Activated CD8-positive, alpha-beta memory T cell treated with anti-CD3 and anti-CD28 coated beads, Interleukin-2, amount 50 U/mL, for 4 hours (primary cell): ENCODE data around the gene MUC15.
"Not testable (repeated sequence)": the region's sequence is repeated elsewhere in the genome, so short reads cannot be mapped to it uniquely, and the experiment has no call there.

Experiments used
- DNase-seq: peaks from one replicate; pipeline ENCODE4 v3.0.0-alpha.2; 2020

Gene MUC15, protein sequence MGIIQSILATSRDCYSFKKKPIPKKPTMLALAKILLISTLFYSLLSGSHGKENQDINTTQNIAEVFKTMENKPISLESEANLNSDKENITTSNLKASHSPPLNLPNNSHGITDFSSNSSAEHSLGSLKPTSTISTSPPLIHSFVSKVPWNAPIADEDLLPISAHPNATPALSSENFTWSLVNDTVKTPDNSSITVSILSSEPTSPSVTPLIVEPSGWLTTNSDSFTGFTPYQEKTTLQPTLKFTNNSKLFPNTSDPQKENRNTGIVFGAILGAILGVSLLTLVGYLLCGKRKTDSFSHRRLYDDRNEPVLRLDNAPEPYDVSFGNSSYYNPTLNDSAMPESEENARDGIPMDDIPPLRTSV

DNA sequence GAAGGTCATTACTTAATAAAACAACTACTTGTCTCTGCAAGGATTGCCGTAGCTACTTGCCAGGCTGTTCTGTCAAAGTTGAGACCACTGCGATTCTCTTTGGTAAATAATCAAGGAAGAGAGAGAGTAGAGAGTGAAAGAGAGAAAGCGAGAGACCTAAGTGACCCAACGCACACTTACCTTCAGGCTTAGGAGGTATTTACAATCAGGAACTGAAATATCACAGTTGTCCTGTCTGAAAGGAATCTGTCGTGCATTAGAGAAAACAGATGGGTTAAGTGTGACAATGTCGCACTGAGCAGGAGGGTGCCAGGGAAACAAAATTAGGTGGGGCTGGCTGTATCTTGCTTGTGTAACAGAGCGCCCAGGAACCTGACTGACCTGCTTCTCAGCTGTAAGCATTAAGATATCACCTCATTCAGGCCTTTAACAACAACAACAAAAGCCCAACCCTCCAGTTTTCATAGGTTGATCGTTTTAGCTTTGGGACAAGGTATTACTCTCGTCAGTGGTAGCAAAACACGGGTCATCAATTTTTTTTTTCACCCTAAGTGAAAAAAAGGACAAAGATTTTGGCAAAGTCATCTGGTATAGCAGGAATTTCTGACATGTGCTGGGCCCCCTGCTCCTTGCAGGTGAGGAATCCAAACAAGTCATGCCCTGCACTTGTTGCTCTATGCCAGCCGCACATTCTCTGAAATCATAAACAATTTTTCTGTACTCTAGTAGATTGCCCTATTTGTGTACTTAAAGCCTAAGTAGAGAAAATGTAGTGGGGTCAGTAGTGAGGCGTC is at the start of gene MUC15:
MUC15 (minus strand) TSS at position 403 of the 794 bp plus-strand sequence. CDS start 5,169 bp downstream, outside the sequence.
- DNase-seq, result no peak

DNA sequence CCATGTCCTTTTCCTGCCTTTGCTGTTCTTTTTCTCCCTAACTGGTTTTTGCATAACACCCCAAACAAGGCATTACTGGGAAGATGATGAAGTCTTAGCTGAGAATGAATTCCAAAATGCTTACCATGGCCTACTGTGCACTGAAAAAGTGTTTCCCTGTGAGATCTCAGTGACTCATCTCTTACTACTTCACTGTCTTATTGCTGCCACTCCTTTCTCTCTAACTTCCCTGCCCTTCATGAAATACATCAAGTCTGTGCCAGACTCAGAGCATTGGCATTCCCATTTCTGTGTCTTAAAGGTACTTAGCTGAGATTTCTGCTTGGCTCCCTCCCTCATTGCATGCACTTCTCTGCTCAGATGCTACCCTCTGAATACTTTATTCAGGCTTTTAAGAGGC is 49.1 kb upstream of the MUC15 start:
- no peak for DNase-seq

DNA sequence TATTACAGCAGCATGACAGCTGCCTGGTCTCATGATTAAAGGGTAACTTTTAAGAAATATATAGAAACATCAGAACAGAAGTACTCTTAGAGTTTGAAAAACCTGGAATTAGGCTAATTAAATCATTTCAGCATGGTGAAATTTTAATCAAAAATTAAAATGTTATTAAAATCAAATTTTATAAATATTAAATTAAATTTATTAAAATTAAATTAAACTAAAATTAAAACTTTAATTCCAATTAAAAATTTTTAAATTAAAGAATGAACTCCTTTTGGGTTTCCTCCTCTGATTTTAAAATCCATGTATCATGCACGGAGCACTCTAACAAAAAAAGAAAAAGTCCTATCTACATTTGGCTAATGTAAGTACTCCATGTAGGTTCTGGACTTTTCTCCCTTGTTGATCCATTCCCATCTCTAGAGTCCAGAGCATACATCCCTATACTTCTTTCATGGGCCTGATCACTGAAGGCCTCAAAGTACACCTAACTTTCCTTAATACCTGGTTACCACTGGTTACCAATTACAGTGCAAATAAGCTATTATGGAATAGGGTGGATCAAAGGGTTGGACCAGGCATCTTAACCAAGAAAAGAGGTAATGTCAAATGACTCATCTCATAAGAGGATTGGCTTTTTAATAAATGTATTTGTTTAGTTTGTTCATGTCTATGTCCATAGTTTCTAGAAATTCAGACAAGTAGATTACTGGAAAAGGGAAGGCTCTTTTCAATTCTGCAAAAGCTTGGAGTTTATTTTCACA is 48.4 kb upstream of the MUC15 start:
- no peak for DNase-seq

DNA sequence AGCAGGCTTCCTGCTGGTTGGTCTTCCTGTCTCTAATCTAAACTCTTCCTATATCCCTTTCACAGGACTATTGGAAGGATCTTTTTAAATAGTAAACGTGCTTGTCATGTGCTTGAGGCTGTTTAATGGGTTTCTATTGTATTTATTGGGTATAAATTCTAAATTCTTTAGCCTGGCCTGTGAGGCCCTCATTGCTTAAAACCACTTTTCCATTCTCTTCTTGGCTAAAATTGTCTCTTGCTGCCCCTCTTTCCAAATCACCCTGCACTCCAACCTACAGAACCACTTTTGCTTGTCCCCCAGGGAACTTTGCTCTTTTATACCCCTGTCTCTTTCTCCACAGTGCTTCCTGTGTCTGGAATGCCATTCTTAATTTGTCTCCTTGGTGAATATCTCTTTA is 46.4 kb upstream of the MUC15 start:
- no peak for DNase-seq

DNA sequence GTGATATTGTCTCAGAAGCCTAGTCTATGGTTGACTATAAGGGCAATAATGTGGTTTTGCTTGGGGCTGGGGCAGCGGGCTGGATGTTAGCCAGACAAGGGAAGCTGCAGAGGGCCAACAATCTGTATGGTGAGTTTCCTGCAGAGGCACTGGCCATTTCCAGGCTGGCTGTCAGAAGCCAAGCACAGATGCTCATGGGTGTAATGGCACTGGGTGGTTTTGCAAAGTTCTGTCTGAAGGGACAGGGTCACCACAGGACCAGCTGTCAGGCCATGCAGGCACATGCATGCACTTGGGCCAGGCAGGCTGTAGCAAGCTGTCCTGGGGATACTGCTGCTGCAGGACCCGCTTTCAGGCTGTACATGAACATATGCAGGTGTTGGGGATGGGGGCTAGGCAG is 41.7 kb upstream of the MUC15 start:
- no peak for DNase-seq

DNA sequence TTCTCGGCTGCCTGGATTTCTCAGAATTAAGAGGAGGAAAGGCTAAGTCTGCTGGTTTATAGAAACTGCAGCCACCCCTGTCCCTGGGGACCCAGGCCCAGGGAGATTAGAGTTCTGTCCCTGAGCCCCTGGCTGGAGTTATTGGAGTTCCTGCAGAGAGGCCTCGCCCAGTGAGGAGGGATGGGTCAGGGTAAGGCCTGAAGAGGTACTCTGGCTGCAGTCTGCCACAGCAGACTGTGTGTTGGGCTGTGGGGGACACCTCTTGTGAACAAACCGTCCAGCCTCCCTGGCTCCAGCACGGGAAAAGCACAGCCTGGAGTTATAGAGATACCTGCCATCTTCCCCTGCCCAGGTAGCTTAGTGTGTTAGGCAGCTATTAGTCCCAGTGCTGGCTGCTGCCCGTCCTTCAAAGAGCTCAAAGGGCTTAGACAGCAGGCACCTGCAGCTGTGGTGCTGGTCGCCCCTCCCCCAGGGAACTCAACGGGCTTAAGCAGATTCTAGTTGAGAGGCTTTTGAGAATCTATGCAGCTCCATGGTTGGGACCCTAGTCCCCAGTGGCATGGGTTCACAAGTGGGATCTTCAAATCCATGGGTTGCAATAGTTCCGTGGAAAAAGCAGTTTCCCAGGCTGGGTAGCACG is 36.6 kb upstream of the MUC15 start:
- DNase-seq, result no peak

DNA sequence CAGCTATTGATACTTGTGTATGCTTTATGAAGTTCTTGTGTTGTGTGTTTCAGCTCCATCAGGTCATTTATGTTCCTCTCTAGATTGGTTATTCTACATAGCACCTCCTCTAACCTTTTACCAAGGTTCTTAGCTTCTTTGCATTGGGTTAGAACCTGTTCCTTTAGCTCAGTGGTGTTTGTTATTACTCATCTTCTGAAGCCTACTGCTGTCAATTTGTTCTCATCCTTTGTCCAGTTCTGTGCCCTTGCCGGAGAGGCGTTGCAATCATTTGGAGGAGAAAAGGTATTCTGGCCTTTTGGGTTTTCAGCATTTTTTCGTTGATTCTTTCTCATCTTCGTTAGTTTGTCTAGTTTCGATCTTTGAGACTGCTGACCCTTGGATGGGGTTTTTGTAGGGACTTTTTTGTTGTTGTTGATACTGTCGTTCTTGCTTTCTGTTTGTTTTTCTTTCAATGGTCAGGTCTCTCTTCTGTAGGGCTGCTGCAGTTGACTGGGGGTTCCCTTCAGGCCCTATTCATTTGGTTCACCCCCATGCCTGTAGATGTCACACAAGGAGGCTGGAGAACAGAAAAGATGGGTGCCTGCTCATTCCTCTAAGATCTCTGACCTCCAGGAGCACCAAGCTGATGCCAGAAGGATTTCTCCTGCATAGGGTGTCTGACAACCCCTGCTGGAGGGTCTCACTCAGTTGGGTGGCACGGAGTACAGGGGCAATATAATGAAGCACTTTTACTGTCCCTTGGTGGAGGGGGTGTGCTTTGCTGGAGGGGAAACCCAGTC is 35.9 kb upstream of the MUC15 start:
- no peak for DNase-seq

DNA sequence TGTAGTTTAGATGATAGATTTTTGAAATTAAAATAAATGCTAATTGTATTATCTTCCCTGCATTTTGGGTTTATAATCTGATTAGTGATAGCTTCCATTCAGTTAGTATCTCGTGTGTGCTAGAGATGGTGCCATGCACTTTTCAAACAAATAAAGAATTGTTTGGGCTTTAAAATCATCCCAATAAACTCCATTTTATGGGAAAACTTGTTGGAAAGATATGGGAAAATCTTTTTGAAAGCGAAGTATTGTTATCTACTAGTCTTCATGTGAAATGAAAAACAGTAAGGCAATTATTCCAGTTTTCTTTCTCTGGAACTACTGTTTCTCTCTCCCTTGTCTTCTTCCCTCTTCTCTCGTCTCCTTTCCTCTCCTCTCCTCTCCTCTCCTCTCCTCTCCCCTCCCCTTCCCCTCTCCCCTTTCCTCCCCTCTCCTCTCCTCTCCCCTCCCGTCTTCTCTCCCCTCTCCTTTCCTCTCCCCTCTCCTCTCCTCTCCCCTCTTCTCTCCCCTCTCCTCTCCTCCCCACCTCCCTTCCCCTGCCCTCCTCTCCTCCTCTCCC is 27.9 kb upstream of the MUC15 start:
- DNase-seq, result no peak

DNA sequence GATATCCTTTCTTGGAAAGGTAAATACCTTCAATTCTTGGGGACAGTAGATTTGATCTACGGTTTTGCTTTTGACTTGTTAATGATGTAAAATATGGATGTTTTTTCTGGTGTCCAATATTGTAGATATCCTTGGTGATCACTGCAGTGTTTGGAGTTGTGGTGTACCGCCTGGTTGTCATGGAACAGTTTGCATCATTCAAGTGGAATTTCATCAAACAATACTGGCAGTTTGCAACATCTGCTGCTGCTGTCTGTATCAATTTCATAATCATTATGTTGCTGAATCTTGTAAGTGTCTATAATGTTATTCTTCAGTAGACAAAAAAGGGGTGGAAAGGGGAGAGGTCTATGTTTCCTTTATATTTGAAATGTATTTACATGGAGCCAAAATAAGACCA is 27.4 kb upstream of the MUC15 start:
- DNase-seq, result no peak

DNA sequence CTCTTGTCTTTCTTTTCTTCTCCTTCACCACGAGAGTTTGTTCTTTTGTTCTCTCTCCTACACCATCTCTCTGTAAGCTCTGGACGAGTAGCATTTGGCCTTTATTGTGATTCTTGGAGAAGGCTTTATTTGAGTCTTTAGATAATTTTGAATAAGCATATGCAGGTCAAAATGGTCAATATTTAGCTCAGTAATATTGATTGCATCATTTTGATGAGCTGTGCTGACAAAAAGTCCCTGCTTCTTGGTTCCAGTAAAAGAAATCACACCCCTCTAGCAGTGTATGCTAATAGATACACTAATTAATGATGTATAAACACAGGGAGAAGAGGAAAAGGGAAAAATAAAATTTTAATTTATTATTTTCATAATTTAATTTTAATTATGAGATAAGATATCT is 25.8 kb upstream of the MUC15 start:
- no peak for DNase-seq

DNA sequence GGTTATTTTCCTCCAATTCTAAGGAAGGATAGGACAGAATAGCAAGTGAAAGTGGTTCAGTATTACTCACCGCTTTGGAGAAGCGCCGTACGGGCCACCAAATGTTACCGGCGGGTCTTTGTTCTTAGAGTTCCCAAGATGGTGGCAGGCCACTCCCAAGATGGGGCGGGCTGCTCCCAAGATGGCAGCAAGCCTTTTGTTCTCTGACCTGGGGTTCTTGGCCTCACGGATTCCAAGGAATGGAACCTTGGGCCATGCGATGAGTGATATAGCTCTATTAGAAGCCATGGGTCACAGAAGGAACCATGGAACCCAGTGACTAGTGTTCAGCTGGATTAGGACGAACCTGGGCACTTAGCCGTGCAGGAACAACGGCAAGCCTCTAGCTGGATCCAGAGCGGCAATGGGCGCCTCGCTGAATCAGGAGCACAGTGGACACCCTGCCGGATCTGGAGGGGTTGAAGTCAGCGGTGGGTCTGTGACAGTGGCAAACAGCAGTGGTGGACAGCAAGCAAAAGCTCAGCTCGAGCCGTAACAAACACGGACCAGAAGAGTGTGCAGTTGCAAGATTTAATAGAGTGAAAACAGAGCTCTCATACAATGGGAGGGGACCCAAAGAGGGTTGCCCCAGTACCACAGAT is 25.1 kb upstream of the MUC15 start:
- not testable (repeated sequence) for DNase-seq

DNA sequence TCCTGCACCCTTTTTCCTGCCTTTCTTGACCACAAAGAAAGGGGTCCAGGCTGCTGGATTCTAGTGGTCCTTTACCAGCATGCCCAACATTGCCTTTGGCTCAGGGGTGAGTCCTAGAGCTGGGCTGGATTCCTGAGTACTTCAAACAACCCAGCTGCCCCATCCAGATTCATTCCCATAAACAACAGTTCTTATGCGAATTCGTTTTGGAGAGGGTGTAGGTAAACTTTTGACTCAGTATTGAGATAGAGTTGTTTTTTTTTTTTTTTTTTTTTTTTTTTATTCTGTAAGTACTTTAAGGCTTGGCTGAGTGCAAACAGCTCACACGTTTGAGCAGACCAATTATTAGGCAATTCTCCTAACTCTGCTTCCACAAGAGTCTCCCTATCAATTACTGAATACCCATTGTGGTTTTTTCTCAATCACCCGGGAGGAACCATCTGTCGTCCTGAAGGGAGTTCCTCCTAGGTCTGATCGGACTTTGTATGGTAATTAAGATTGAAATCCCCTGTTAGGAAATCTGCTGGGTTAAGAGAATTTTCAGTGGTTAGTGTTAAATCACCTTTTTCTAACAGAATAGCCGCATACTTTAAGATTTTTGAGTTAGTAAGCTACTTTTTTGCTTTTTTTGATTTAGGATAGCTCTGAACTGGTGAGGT is 23.3 kb upstream of the MUC15 start:
- not testable (repeated sequence) for DNase-seq

DNA sequence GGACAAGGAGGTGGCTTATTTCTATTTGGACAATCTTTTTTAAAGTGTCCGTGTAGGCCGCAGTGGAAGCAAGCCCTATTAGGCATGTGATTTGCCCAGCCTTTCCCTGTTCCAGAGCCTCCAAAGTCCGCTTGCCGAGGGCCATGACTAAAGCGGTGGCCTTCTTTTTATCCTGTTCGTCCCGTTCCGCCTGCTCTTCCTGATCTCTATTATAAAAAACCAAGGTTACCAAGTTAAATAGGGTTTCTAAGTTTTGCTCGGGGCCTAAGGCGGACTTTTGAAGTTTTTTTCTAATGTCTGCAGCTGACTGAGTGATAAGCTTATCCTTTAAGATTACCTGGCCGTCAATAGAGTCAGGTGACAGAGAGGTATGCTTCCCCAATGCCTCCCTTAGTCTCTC is 21.6 kb upstream of the MUC15 start:
- DNase-seq, result no peak

DNA sequence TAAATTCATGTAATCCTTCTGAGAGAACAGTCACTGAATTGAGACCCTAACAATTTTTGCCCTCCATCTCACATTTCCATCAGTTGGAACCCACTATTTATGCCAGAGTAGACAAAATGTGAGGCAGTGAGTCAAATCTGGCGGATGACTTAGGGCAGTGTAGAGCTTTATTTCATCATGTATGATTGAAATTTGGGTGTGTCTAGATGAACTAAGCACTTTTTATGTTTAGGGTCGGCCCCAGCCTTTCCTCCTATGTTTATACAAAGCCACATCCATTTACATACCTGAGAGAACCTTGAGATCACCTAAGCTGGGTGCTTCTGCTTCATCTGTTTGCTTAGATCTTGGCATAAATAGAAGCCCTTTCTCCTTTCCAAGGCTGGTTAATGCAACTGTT is 15.0 kb upstream of the MUC15 start:
- no peak for DNase-seq

DNA sequence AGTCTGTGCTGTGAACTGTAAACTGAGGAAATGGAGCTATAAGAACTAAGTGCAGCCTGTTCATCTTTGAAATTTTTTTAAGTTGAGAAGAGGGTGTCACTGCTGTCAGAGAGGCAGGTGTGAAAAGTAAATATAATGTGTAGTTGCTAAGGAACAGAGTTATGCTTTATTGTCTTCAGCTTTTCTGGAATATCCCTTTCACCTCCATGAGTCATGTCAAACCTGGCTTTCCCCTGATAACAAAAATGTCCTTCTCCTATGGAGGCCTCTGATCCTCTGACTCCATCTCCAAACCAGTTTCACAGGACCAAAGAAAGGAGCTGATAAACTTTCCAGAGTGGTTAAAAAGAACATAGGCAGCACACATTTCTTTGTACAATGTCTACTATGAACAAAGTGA is 12.8 kb upstream of the MUC15 start:
- no peak for DNase-seq

DNA sequence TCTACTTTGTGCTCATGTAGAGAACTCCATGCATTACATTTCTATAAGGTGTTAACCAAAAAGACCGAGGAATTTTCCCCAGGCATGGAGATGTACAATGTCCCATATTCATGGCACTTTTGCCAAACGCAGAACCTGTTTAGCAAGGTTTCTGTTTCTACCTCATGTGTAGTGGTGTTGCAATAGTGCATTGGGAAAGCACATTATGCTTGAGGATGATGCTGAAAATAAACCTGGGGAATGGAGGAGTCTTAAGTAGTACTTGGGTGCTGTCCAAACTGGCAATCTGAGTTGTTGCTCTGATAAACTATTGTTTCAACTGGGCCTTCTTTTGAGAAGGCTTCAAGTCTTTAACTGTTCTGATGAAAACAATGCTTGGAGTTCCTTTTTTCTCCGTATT is 11.5 kb upstream of the MUC15 start:
- no peak for DNase-seq

DNA sequence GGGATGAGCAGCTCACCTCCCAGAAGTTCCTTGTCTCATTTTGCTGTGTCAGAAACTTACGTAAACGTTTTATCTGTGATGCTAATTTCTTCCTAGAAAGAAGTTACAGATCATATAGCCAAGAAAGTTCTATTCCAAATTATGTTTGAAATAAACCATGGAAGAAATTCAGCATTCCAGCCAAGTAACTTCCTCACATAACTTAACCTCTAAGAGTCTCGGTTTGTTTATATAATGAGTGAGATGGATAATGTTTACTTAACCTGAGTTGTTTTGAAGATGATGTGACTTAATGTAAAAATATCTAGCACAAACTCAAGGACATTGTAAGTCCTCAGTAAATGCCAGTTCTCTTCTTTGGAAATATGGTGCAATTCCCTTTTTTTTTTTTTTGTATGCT is 8.9 kb upstream of the MUC15 start:
- DNase-seq, result no peak

DNA sequence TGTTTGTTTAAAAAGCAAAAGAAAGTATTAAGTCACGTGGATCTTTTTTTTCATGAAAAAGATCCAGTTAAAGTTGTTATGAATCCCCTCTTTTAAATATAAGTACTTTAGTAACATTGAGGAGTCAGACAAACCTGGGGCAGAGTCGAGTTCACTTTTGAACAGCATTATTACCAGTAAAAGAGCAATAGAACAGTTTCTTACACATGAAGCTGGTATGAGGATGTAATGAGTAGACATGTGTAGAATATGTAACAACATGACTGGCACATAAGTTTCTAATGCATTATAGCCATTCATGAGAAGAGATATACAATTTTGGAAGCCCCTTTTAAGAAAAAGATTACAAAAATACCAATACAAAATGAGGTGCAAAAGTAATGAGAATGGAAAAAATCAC is 7.6 kb upstream of the MUC15 start:
- DNase-seq, result no peak

DNA sequence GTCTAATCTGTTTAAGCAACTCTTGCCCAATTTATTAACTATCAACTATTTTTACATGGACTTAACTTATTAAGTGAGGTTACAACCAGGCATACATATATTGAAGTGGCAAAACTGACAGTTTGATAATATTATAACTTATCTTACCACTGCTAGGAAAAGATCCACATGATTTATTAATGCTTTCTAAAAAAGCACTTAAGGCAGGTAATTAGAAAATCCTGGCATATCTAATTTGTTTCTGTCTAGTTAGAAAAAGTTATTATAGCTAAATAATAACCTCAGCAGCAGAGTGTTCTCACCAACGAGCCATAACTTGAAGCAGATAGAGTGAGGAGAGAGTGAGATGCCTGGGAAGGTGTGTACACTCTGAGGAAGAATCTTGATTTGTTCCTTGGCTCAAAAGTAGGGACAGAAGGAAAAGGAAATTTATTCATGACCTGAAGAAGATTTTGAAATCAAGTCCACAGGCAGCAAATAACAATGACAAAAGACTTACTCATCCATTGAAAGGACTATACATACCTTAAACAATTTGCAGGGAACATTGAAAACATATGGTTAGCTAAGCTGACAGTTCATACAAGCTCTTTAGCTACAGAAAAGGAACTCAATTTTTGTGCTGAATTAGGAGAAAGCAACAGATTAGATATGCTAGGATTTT is 7.1 kb upstream of the MUC15 start:
- DNase-seq, result no peak

DNA sequence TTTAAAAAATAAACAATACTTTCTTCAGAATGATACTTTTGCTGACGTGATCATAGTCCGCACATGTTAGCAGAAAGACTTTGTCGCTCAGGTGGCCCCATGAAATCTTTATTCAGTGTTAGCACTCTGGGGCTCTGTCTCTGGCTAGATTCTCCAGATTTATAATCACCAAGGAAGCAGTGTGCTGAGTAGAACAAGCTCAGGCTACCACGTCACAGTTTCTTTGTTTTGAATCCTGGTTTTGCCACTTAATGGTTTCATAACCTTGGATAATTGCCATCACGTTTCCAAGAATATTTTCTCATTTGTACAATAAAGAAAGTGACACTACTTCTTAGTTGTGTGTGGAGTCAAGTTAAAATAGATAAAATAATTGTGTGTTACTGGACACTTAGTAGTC is 3.9 kb upstream of the MUC15 start:
- DNase-seq, result no peak
